KBM-7 (cell line): Measurements from ENCODE around the gene CCDC93.

Experiments used
- DNase-seq: peaks from one replicate; pipeline ENCODE4 v3.0.0-alpha.2; 2015
- in situ Hi-C: fragments of 300-500 bp; cut with MboI; formaldehyde crosslinking; loops from 2 replicates; pipeline ENCODE4 v1.14.3; 2020; ENCODE audit warnings: low sequenced_read_pairs, low pct_unique_long_range_greater_than_20kb, mixed read lengths

CCDC93 gene

GRCh38 chr2:118006326-118006725, 7.5 kb downstream of the CCDC93 start:
- in situ Hi-C loops, result no loop called here
- no peak for DNase-seq

- in situ Hi-C loops, result no loop called here
These were observed 10.5 kb downstream of the CCDC93 start for GRCh38 chr2:118003396-118003824.

GRCh38 chr2:118000041-118000440, 13.8 kb downstream of the CCDC93 start:
- in situ Hi-C loops, result no loop called here
- no peak for DNase-seq

More at GRCh38 chr2:118003396-118003824, 10.5 kb downstream of the CCDC93 start:
- peak; percentile 92 for DNase-seq

GRCh38 chr2:117997872-117998454, 15.9 kb downstream of the CCDC93 start:
- DNase-seq, result no peak

GRCh38 chr2:117996525-117996924, 17.3 kb downstream of the CCDC93 start:
- no peak for DNase-seq
- in situ Hi-C loops, result no loop called here

More at GRCh38 chr2:117997872-117998454, 15.9 kb downstream of the CCDC93 start:
- in situ Hi-C loops, result no loop called here

GRCh38 chr2:117994729-117995128, 19.1 kb downstream of the CCDC93 start:
- in situ Hi-C loops, result no loop called here
- no peak for DNase-seq

GRCh38 chr2:117989854-117990438, 23.9 kb downstream of the CCDC93 start:
- no peak for DNase-seq
- in situ Hi-C loops, result no loop called here

- DNase-seq, result no peak
- in situ Hi-C loops, result no loop called here
These were observed 26.7 kb downstream of the CCDC93 start for GRCh38 chr2:117987121-117987520.

GRCh38 chr2:117985092-117985491, 28.8 kb downstream of the CCDC93 start:
- DNase-seq, result no peak
- in situ Hi-C loops, result no loop called here

- in situ Hi-C loops, result no loop called here
- DNase-seq, result no peak
These were observed 29.7 kb downstream of the CCDC93 start for GRCh38 chr2:117984208-117984607.

GRCh38 chr2:117983040-117983439, 30.8 kb downstream of the CCDC93 start:
- in situ Hi-C loops, result no loop called here
- no peak for DNase-seq

- DNase-seq, result no peak
- in situ Hi-C loops, result no loop called here
These were observed 31.4 kb downstream of the CCDC93 start for GRCh38 chr2:117982376-117983033.

- no peak for DNase-seq
- in situ Hi-C loops, result no loop called here
These were observed 32.1 kb downstream of the CCDC93 start for GRCh38 chr2:117981810-117982209.

- in situ Hi-C loops, result no loop called here
These were observed 32.8 kb downstream of the CCDC93 start for GRCh38 chr2:117980783-117981676.

GRCh38 chr2:117979911-117980701, 33.8 kb downstream of the CCDC93 start:
- in situ Hi-C loops, result no loop called here
- DNase-seq, result peak; percentile 3

More at GRCh38 chr2:117980783-117981676, 32.8 kb downstream of the CCDC93 start:
- no peak for DNase-seq

- in situ Hi-C loops, result no loop called here
- no peak for DNase-seq
These were observed 36.2 kb downstream of the CCDC93 start for GRCh38 chr2:117977696-117978095.

- DNase-seq, result no peak
- in situ Hi-C loops, result no loop called here
These were observed 37.3 kb downstream of the CCDC93 start for GRCh38 chr2:117976581-117976980.

- in situ Hi-C loops, result no loop called here
- DNase-seq, result no peak
These were observed 40.3 kb downstream of the CCDC93 start for GRCh38 chr2:117973498-117974082.
